Activated CD8-positive, alpha-beta memory T cell treated with anti-CD3 and anti-CD28 coated beads for 36 hours (primary cell): ENCODE data around the gene ZNF883. TPM values are rescaled to one million over a fixed set of nuclear protein-coding genes. Genes with fewer than 3 reads are reported as not detected.

Source experiments
- CTCF ChIA-PET: fragments of 350-600 bp; sonication (Branson Sonifier 250); formaldehyde crosslinking; loops from one replicate; lab custom pipeline; 2021; ENCODE audit warnings: antibody characterized with exemption; lab: Charles Lee
- POLR2A ChIA-PET: fragments of 350-600 bp; sonication (Branson Sonifier 250); formaldehyde crosslinking; loops from one replicate; lab custom pipeline; 2021; ENCODE audit warnings: antibody characterized with exemption; lab: Charles Lee
- total RNA-seq, 2 experiments: library from RNA; stranded (reverse); gene quantifications; one replicate each; pipeline ENCODE4 v1.2.3, GENCODE V29; 2021

The ZNF883 gene
- total RNA-seq, 2 experiments from 2014 or later = 0.99 to 1.0 TPM

DNA sequence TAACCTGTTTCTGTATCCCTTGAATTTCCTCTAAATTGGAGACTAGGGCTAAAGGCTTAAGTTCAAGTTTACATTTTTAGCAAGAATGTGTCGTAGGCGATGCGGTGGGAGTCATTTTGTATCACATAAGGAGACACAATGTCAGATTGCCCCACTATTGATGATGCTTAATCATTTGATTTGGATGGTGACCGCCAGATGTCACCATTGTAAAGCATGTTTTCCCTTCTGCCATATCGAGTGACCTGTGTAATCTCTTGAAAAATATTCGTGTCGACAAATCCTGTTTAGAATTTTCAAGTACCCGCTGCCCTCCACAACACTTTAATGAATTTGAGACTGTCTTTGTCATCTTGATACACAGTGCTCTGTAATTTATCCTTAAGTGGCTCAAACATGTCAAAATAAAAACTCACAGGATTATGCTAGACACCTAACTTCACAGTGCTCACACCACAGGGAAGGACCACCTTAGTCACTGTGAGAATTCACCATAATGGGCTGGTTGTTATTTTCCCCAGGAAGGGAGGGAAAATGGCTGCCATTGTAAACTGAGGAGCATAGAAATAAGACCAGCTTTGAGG, 86.8 kb downstream of the ZNF883 start:
- POLR2A ChIA-PET = no interaction called here
- CTCF ChIA-PET = no interaction called here

DNA sequence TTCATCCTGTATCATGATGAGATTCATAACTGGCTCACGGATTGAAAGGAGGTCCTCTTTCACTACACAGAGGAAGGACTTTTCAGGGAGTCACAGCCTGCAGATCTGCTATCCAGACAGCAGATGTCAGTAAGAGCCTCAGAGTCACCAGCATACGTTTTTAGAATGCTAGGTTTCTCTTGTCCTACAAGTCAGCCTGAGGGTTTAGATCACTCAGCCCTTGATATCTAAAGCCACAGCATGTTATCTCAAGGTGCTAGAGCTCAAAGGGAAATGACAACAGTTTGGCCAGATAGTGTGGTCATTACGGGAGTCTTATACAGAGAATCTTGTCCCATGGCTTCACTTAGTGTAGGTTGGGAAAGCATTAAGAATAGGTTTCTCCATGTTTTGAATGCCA, 90.4 kb downstream of the ZNF883 start:
- POLR2A ChIA-PET = no interaction called here
- CTCF ChIA-PET = interaction anchor here (2.1 kb wide), 1 partner anchor 190 kb away, joined by 7 read pairs; no protein-coding TSS in a partner anchor

DNA sequence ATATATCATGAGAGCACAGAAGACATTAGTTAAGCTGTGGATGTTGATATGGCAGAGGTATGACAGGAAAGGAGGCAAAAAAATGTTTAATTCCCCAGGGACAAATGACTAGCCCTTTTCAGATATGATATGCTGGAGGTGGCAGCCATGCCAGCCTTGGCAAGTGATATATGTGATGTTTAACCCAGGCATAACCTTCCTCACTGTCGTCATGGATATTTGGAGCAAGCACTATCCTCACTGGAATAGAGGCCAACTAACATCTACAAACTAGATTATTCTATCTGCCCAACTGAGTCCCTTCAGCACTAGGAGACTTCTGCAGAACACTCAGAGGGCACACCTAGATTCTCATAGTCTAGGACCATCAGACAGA, 94.0 kb downstream of the ZNF883 start:
- ChIA-PET POLR2A (no interaction called here), CTCF (no interaction called here)

DNA sequence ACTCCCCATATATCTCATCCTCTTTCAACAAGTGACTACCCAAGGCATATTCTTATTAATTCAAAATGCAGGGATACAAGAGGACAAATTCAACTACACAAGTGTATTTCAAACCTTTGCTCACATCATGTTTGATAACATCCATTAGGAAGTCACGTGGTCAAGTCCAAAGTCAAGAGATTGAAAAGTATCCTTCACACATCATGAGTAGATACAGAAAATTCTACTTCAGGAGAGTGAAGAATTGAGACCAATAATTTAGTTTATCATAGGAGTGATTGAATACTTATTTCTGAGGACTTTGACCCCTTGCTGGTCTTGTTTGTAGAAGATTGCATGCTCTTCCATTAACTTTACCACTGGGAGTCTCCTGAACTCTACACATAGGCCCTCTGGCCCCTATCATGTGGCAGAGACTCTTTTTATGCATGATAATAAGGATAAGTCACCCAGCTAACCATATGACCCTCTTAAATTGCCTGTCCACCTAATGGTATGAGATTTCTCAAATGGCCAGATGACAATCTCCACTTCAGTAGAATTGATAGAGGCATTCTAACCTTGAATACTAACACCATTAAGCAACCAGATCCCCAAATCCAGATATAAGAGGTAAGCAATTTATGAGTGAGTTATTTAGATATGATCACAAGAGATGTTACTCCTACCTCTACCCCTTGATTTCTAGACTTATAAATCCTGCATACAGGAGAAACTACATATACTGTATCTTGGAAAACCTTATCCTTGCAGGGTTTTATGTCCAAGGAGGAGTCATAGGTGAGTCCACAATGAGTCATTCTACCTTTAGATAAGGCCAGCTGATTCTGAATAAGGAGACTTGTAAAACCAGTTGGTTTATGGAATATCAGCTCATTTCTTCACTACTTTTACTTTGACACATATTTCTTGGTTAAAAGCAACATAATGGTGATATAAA, 94.7 kb downstream of the ZNF883 start:
- POLR2A ChIA-PET = no interaction called here
- CTCF ChIA-PET = interaction anchor here (1.4 kb wide), 1 partner anchor 14 kb away, joined by 3 read pairs; no protein-coding TSS in a partner anchor

DNA sequence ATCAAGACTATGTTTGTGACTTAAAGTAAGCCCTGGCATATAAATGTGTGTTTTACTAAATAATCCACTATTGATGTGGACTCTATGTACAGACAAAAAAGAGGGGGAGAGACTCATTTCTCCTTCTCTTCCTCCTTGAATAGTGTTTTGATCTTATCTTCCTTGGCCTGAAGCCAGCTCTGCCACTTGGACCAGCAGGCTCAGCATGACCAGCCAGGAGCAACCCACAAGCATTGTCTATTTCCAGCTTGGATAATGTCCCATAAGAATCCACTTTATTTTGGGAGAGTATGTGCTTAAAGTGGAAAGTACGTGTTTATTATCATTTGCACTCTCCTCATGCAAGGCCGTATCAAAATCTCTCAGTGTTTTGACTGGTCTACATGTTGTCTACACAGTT, 97.5 kb downstream of the ZNF883 start:
- CTCF ChIA-PET = no interaction called here
- POLR2A ChIA-PET = no interaction called here

DNA sequence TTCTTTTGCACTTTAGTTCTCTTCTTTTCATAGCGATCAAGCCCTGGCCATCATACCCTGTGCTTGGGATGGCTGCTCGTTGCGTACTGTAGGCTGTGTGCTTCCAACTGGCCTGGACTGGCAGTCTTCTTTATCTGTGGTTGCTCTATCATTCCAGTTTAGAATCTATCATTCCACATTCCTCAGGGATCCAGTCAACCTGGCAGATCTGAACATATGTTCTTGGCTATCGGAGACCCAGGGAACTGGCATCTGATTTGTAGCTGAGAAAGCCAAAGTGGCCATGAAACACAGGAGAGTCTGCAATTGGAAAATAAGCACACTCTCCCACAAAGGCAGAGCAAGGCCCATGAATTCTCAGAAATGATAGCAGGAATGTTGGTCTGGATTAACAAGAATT, 98.7 kb downstream of the ZNF883 start:
- POLR2A ChIA-PET = no interaction called here

DNA sequence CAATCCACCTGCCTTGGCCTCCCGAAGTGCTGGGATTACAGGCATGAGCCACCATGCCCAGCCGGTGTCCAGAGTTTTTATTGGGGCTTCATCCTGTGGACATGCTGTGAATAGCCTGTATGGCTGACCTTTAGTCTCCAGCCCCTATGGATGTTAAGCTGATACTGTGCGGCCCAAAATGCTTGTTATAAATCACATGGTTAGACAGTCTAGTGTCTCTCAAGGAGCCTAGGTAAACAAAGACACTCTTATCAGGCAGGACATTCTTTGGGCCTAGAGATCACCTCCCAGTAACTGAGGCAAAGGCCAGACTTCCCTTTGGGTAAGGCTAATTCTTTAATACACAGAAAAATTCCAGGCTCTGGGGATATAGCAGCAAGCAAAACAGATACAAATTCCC, 99.4 kb downstream of the ZNF883 start:
- POLR2A ChIA-PET = no interaction called here
- CTCF ChIA-PET = no interaction called here

More for the DNA sequence above, 98.7 kb downstream of the ZNF883 start:
- CTCF ChIA-PET = no interaction called here

DNA sequence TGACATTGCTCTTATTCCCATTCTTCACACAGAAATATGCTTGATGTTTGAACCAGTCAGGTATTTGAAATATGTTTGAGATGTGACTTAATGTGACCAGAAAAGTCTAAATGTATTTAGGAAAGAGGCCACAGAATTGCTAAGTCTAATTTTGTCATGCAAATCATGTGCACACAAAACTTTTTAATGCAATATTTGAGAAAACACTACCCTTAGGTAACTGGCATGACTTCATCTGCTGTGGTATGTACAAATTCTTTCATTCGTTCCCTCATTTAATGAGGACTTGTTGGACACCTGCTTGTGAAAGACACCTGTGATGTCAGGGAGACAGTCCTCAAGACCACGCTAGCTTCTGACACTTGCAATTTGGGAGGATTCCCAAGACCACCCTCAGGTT, 100.3 kb downstream of the ZNF883 start:
- ChIA-PET POLR2A (no interaction called here), CTCF (no interaction called here)

Other genes starting within 250 kb of the ZNF883 start
- not detected for gene SLC46A2, start 121.3 kb downstream of the ZNF883 start, total RNA-seq
- 1 to 10 TPM; 1.4 TPM for gene ZFP37, start 44.5 kb upstream of the ZNF883 start, total RNA-seq
- 1 to 10 TPM; 4.2 to 5.2 TPM for gene SLC31A2, start 138.8 kb upstream of the ZNF883 start, total RNA-seq
- 10 to 100 TPM; 32.6 to 32.8 TPM for gene FKBP15, start 209.1 kb upstream of the ZNF883 start, total RNA-seq
- gene SLC31A1, start 209.4 kb upstream of the ZNF883 start, total RNA-seq = 10 to 100 TPM; 16.0 to 16.5 TPM